Measurements from ENCODE around the gene PRKCA.

GRCh38 chr17:66431910-66432309 is 129.5 kb downstream of the PRKCA start:
- TF ChIP-seq ARNTL (CRISPR knock-in tag; IDR thresholded peaks at IDR 0.05; ENCODE audit: borderline replicate concordance, low read depth) (no peak), ESRRG (CRISPR knock-in tag; IDR thresholded peaks at IDR 0.05) (no peak)
